HG02884 (cell line): ENCODE results near the gene ANO9.

ENCODE experiments used
- ATAC-seq: cut with Tn5 transposase; IDR thresholded peaks from one replicate; pipeline ENCODE4 v1.9.1; 2021; ENCODE audit warnings: mild to moderate bottlenecking, moderate library complexity; ENCODE audit not compliant: unreplicated experiment

ANO9 gene

GRCh38 chr11:372809-373715, 68.7 kb downstream of the ANO9 start:
- no peak for ATAC-seq

GRCh38 chr11:371716-372590, 69.9 kb downstream of the ANO9 start:
- ATAC-seq = no peak

GRCh38 chr11:371051-371450, 70.8 kb downstream of the ANO9 start:
- ATAC-seq = no peak

GRCh38 chr11:370070-370941, 71.5 kb downstream of the ANO9 start:
- no peak for ATAC-seq

GRCh38 chr11:369336-370018, 72.3 kb downstream of the ANO9 start, which contains the start of gene B4GALNT4:
B4GALNT4 (plus strand) TSS chr11:369499; CDS start chr11:369804, 305 bp downstream.
- ATAC-seq = no peak

- no peak for ATAC-seq
Measured at GRCh38 chr11:368414-369335, 73.1 kb downstream of the ANO9 start.

- no peak for ATAC-seq
Measured at GRCh38 chr11:367956-368413, 73.8 kb downstream of the ANO9 start.
